Measurements from ENCODE around the gene MACROD2. TPM values are rescaled to one million over a fixed set of nuclear protein-coding genes. Genes with fewer than 3 reads are reported as not detected.

The MACROD2 gene
- total and polyA plus RNA-seq, 2 donors (not counting 1 experiment from before 2014, with no cell fraction given): 5.3 to 6.7 TPM

- ATAC-seq (ENCODE audit: low read depth): no peak
- H3K9ac ChIP-seq (ENCODE audit: low read length): no peak overlapping the region
- H3K4me3 ChIP-seq (ENCODE audit: control extremely low read depth in 1 of 5, extremely low read depth in 1 of 5, insufficient read depth in 1 of 5, low read depth in 2 of 5, low read length in 4 of 5): no peak overlapping the region
- H4K20me1 ChIP-seq (ENCODE audit: control insufficient read depth, insufficient read depth, low read length, poor library complexity, severe bottlenecking): no peaks in the 10 kb centered on the region
- TF ChIP-seq EZH2 (IDR thresholded peaks at IDR 0.05; ENCODE audit: borderline replicate concordance, insufficient read depth, low read depth, low read length, poor library complexity, severe bottlenecking): no peak
- no peak for TF ChIP-seq CTCF (IDR thresholded peaks at IDR 0.05)
- no peaks in the 10 kb centered on the region for H3K36me3 ChIP-seq (replicated peaks in 1 of 2; ENCODE audit: control extremely low read depth in 1 of 2, control insufficient read depth in 1 of 2, extremely low read depth in 1 of 2, insufficient read depth in 2 of 2, low read length in 1 of 2)
- H3K79me2 ChIP-seq (ENCODE audit: control insufficient read depth, insufficient read depth, low read length): no peaks in the 10 kb centered on the region
- Mint-ChIP-seq H3K4me1 (no peaks in the 10 kb centered on the region), H3K9me3 (ENCODE audit: insufficient read depth) (no peaks in the 10 kb centered on the region), H3K4me3 (no peak overlapping the region), H3K27me3 (peaks cover 5% of the 10 kb centered on the region), H3K27ac (no peak overlapping the region)
- no peaks in the 10 kb centered on the region for H3K4me1 ChIP-seq (ENCODE audit: control insufficient read depth in 2 of 2, insufficient read depth in 2 of 2, low read length in 2 of 2)
- H2AFZ ChIP-seq (ENCODE audit: insufficient read depth, low read depth, low read length, poor library complexity, severe bottlenecking): no peak overlapping the region
- CTCF ChIA-PET: no interaction called here
- DNase-seq: no peak
- no CpG with 5 or more reads among the region's 5 CpGs for WGBS (ENCODE audit: insufficient coverage)
- POLR2A ChIA-PET: no interaction called here
- no peak overlapping the region for H3K4me2 ChIP-seq (replicated peaks; ENCODE audit: low read depth, low read length, poor library complexity, severe bottlenecking)
- intact Hi-C loops (cut with micrococcal nuclease): no loop called here
- no peaks in the 10 kb centered on the region for H3K9me3 ChIP-seq (ENCODE audit: control extremely low read depth in 1 of 3, control insufficient read depth in 2 of 3, insufficient read depth in 1 of 3, low read length in 2 of 3)
- no peaks in the 10 kb centered on the region for H3K27me3 ChIP-seq (replicated peaks in 1 of 4; ENCODE audit: control extremely low read depth in 1 of 4, control insufficient read depth in 3 of 4, insufficient read depth in 4 of 4, low read length in 3 of 4)
- no peak overlapping the region for H3K27ac ChIP-seq (ENCODE audit: low read length in 2 of 2)
These were observed 1227.4 kb downstream of the MACROD2 start for GRCh38 chr20:15222502-15223330.

- ChIA-PET POLR2A (no interaction called here), CTCF (no interaction called here)
- H2AFZ ChIP-seq (ENCODE audit: insufficient read depth, low read depth, low read length, poor library complexity, severe bottlenecking): no peak overlapping the region
- H3K79me2 ChIP-seq (ENCODE audit: control insufficient read depth, insufficient read depth, low read length): no peaks in the 10 kb centered on the region
- no peak overlapping the region for H3K4me3 ChIP-seq (ENCODE audit: control extremely low read depth in 1 of 5, extremely low read depth in 1 of 5, insufficient read depth in 1 of 5, low read depth in 2 of 5, low read length in 4 of 5)
- Mint-ChIP-seq H3K9me3 (ENCODE audit: insufficient read depth) (no peaks in the 10 kb centered on the region), H3K27me3 (peaks cover 5% of the 10 kb centered on the region), H3K4me1 (no peaks in the 10 kb centered on the region), H3K4me3 (no peak overlapping the region), H3K27ac (no peak overlapping the region)
- no peak overlapping the region for H3K9ac ChIP-seq (ENCODE audit: low read length)
- intact Hi-C loops (cut with micrococcal nuclease): no loop called here
- H4K20me1 ChIP-seq (ENCODE audit: control insufficient read depth, insufficient read depth, low read length, poor library complexity, severe bottlenecking): no peaks in the 10 kb centered on the region
- WGBS (ENCODE audit: insufficient coverage): no CpG with 5 or more reads among the region's 2 CpGs
- H3K9me3 ChIP-seq (ENCODE audit: control extremely low read depth in 1 of 3, control insufficient read depth in 2 of 3, insufficient read depth in 1 of 3, low read length in 2 of 3): no peaks in the 10 kb centered on the region
- no peak overlapping the region for H3K27ac ChIP-seq (ENCODE audit: low read length in 2 of 2)
- H3K27me3 ChIP-seq (replicated peaks in 1 of 4; ENCODE audit: control extremely low read depth in 1 of 4, control insufficient read depth in 3 of 4, insufficient read depth in 4 of 4, low read length in 3 of 4): no peaks in the 10 kb centered on the region
- ATAC-seq (ENCODE audit: low read depth) (no peak), DNase-seq (no peak)
- no peaks in the 10 kb centered on the region for H3K4me1 ChIP-seq (ENCODE audit: control insufficient read depth in 2 of 2, insufficient read depth in 2 of 2, low read length in 2 of 2)
- TF ChIP-seq CTCF (IDR thresholded peaks at IDR 0.05): no peak
- no peak for TF ChIP-seq EZH2 (IDR thresholded peaks at IDR 0.05; ENCODE audit: borderline replicate concordance, insufficient read depth, low read depth, low read length, poor library complexity, severe bottlenecking)
- no peak overlapping the region for H3K4me2 ChIP-seq (replicated peaks; ENCODE audit: low read depth, low read length, poor library complexity, severe bottlenecking)
- H3K36me3 ChIP-seq (replicated peaks in 1 of 2; ENCODE audit: control extremely low read depth in 1 of 2, control insufficient read depth in 1 of 2, extremely low read depth in 1 of 2, insufficient read depth in 2 of 2, low read length in 1 of 2): no peaks in the 10 kb centered on the region
These were observed 1228.9 kb downstream of the MACROD2 start for GRCh38 chr20:15224199-15224598.
